DMS 273 (cell line): ENCODE data around the gene STAT6.
"Not testable (repeated sequence)": the region's sequence is repeated elsewhere in the genome, so short reads cannot be mapped to it uniquely, and the experiment has no call there.

Experiments used
- DNase-seq: peaks from one replicate; lab custom pipeline; 2025; ENCODE audit not compliant: unreplicated experiment; lab: John Stamatoyannopoulos, UW

Gene STAT6

DNA sequence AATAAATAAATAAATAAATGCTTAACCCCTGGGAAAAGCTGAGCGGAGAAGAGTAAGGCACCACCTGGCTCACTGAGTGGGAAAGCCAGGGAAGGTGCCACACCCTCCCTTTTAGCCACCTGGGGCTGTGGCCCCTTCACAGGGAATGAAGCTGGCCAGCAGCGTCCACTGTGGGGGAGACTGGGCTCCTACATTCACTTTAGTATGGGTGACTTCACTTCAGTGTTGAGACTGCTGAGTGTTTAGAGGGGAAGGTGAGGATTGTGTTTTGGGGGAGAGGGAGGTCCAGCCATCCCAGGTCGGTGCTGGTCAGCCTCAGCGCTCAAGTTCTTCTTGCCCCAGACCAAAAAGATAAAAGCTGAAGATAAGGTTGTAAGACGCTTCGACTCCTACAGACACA, 20.7 kb downstream of the STAT6 start:
- no peak for DNase-seq

DNA sequence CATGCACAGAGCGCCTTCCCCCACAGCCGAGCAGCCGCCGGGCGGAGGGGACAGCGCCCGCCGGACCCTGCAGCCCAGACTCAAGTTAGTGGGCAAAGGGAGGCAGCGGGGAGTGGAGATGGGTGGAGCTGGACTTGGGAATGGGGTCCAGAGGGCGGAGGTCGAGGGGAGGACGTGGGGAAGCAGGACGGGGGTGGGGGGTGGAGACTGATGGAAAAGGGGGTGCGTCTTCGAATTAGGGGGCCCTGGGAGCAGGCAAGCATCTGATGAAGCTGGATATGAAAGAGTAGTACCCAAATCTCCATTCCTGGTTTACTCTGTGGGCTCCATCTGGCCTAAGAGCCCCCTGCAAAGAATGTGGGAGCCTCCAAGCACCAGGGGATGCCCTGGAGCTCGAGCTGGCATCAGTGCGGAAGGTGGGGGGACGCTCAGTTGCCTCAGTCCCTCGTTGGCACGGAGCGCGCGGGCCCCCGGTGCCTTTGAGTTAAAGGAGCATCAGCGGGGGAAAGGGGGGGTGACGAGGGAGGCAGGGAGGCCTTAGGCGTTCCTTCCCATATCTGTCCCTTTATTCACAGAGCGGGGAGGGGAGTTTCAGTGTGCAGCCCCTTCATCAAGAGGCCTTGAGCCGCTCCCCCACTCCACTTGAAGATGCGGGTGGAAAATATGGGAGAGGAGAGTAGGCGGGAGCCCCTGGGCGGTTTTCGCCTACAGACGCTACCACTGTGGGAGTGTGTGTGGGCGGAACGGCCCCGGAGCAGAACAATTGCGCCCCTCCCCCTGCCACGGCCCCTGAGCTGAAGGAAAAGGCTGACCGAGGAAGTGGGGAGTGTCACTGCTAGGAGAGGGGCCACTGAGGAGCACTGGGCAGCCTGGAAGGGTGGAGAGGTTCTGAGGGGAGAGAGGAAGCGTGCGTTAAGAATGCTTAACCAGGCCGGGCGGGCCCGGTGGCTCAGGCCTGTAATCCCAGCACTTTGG, 21.6 kb downstream of the STAT6 start:
- DNase-seq = peak; percentile 40

DNA sequence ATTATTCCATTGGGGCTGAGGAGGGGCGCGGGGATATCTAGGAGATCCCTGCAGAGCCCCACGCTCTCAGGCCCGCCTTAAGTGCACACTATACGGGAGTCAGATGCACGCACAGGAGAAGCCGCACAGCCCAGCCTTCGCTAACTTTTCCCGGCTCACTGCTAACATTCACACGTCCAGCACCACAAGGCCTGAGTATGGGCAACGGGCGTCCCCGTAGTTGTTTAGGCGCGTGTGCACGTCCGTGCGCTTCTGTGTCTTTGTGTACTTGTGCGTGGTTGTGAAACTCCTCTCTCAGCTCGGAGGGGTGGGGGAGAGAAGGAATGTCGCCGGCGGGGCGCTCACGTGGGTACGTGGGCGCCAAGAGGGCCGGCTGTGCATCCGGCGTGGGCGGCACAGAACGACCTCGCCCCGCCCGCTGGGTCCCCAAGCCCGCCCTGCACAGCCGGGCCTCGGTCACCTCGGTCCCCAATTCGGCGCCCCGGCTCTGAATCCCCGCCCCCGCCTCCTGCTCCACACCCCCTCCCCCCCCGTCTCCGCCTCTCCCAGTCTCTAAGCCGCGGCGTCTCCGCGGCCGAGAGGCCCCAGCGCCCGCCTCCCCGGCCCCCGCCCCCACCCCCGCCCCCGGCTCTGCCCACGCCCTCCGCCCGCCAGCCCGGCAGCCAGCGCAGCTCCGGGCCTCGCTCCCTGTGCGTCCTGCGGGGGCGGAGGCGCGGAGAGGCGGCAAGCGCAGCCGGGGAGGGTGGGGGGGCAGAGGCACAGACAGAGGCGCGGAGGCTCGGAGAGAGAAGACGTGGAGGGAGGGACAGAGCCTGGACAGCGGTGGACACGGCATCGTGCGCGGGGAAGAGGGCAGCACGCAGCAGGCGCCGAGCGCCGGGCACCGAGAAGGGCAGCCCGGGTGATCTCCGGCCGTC, 22.6 kb downstream of the STAT6 start, which contains the start of gene NAB2:
NAB2 (plus strand) TSS at position 761 of the 917 bp plus-strand sequence. CDS start 158 bp downstream, outside the sequence.
- peak; percentile 94 for DNase-seq

DNA sequence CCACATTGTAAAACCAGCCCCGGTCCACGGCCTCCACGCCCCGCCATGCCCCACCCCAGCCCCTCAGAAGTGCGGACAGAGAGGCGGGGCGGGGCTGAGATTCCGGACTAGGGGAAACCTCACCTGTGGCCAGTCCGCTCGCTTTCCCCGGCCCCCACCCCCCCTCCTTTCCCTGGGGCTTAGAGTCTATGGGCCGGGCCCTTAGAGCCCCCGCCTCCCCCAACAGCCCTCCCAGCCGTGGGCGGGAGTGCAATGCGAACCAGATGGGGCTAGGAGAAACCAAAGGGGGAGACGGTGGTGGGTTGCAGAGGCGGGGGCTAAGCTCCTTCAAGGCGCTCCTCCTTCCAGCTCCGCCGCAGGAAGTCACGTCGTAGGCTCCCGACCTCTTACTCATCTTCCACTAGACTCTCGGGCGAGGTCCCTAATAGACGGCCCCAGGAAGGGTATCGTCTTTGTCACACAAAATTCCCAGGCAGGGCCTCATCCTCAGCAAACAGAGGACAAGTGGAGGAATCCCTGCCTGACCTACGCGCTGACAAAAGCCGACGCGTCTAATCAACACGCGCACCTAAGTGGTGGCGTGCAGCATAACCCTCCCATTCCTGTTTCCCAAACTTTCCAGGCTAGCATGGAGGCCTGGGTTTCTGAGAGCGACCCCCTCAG, 23.3 kb downstream of the STAT6 start:
- DNase-seq = peak; percentile 95

DNA sequence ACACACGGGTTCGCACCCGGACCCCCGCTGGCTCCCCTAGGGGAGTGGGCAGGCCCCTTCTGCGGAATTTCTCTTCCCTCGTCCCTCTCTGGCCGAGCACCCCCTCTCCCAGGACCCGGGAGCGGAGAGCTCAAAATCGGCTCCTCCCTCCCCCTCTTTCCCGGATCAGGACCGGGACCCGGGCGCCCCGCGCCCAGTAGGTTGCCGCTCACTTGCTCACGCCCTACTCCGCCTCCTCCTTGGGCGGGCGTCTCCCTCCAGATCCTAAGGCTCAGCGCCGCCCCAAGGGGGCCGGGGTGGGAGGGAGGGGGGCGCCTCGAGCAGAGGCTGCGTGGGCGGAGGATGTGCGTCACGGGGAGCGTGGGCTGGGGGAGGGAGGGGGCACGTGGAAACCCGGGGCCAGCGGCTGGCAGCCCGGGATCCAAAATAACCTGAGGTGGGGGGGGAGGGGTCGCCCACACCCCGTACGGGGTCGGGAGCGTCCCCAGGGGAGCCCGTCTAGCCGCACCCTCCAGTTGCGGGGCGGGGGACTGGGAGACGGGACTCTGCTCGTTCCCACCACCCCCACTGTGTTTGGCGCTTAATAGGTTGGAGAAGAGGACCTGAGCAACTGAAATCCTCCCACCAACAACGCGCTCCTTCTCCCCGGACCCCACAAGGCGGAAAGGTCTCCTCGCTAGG, 24.0 kb downstream of the STAT6 start:
- peak; percentile 91 for DNase-seq

DNA sequence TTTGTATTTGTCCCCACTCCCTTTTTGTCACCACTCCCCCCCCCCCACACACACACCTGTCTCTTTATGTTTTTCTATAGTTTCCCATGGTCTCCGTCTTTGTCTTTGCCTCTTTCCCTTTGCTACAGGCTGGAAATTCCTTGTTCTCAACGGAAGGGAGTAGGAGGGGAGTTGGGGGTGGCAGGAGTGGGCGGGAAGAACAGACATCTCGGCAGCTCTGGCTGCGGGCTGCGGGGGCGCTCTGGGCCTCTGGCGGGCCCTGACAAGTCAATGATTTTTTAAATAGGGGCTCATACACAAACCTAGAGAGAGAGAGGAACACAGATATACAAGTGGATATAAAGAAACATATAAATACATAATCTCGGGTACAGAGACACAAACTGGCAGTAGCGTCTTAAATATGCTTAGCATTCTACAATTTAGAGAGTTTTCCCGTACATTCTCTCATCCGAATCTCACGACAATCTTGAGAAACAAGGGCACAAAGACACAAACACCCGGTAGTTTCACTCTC, 24.6 kb downstream of the STAT6 start:
- peak; percentile 85 for DNase-seq

DNA sequence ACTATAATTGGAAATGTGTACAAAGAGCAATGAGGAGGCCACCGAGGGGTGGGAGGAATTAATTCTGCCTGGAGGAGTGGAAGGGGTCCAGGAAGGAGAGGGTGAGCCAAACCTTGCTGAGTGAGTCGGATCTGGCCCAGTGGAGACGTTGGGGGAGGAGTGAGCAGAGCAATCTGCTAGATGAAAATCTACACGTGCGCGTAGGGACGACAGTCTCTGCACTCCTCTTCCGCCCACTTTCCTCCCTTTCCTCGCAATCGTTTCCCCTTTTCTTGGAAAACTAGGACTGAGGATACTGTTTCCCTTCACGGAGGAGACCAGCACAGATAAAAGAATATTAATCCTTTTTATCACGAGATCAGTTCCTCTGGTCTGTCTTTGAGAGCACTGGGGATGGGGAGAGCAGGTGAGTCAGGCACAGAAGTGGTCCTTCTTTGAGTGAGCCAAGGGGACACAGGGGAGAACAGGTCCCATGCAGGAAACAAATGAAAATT, 25.1 kb downstream of the STAT6 start:
- DNase-seq = peak; percentile 69

DNA sequence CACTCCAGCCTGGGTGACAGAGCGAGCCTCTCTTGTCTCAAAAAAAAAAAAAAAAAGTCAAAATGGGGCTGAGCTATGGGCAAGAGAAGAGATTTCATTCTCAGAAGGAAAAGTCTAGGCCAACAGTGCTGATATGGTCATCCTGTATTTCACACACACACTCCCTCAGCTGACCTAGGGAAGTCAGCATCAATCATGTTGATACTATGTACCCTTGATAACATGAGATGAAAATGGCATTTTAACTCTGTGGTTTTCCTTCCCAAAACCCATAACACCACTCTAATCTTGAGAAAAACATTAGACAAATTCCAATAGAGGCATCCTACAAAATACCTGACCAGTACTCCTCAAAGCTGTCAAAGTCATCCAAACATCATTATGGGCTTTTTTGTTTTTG, 30.3 kb downstream of the STAT6 start:
- DNase-seq = no peak

DNA sequence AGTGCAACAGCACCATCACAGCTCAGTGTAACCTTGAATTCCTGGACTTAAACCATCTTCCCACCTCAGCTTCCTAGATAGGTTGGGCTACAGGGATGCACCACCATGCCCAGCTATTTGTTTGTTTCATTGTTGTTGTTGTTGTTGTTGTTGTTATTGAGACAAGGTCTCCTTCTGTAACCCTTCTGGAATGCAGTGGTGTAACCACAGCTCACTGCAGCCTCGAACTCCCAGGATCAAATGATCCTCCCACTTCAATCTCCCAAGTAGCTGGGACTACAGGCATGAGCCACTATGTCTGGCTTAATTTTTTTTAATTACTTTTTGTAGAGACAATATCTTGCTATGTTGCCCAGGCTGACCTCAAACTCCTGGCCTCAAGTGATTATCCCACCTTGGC, 31.3 kb downstream of the STAT6 start:
- no peak for DNase-seq

DNA sequence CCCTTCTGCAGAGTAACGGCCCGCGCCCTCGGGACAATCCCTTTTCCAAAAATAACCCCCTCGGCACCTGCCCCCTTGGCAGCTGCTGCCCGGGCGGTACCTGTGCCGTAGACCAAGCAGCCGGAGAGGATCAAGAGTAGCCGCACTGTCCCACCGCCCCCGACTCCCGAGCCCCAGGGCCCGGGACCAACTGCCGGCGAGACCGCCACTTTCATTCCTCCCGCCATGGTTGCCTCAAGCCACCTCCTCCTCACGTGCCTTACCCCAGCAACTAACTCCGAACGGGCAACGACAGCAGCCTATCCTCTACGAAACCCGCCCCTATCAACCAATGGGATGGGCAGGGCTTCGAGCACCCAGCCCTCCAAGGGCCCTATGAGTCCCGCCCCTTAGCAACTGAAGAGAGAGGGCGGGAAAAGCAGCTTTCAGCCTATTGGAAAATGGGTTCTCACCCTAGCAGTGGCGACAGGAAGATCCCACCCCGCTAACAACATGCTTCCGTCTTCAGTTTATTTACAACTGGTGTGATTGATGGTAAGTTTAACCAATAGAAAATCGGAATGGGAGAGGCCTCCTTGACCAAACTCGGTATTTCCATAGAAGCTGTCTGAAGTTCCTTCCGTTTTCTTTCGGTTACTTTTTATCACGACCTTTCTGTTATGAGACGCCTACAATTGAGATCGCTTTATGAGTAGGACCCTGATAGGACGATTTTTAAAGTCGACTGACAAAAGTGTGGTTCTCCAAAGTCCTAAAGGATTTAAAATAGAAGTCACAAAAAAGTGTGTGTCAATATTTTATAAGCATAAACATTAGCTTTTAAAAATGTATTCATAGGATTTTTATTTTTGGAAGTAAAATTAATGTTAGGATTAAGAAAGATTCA, 32.4 kb downstream of the STAT6 start, which contains the start of gene NEMP1:
NEMP1 (minus strand) TSS at position 273 of the 886 bp plus-strand sequence; CDS start at position 227, 46 bp downstream.
- DNase-seq = peak; percentile 99

DNA sequence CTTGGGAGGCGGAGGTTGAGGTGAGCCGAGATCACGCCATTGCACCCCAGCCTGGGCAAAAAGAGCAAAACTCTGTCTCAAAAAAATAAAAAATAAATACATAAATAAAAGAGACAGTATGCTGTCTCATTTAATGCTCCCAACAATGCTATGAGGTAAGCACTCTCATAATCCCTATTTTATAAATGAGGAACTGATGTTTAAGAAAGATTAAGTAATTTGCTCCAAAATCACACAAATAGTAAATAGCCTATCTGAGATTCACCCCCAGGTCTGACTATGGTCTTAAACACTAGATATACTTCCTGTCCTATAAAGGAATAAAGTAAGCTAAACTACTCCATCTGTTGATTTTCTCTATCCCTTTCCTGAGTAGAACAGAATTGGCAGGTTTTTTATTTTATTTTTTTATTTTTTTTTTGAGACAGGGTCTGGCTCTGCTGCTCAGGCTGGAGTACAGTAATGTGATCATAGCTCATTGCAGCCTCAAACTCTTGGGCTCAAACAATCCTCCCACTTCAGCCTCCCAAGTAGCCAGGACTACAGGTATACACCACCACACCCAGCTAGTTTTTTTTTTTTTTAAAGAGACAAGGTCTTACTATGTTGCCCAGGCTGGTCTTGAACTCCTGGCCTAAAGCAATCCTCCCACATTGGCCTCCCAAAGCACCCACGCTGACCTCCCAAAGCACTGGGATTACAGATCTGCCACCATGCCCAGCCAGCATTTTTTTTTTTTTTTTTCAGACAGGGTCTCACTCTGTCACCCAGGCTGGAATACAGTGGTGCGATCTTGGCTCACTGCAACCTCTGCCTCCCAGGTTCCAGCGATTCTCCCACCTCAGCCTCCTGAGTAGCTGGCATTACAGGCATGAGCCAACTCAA, 37.4 kb downstream of the STAT6 start:
- DNase-seq = not testable (repeated sequence)

DNA sequence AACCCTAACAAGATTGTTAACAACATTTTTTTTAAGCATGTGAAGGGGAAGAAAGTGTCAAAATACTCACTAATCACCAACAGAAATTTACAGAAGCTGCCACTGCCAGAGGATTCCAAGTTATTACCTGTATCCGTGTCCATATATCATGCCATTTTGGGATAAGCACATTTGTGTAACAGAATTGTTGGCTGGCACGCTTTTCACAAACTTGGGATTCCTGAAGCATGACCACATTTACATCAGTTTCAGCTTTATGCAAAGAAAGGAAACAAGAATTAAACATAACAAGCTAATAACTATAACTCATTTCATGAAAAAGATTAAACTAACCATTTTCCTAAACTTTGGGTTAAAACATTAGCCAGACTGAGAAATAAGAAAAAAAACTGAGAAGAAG, 38.5 kb downstream of the STAT6 start:
- DNase-seq = no peak

DNA sequence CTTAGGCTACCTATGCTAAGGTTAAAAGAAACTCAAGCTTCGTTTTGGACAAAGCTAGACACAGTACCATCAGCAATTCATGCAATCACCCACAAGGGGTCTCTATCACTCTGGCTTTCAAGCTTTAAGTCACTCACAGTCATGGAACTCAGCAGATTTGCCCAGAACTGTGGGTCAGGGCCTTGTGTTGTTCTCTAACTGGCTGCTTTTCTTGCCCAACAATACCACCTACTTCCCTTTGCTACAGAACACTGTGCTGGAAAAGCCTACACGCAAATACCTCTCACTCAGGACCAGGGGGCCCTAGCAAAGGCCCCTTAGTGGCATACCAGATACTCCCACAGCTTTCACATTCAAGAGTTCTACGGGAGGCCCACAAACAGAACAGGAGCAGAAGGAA, 41.6 kb downstream of the STAT6 start:
- peak; percentile 75 for DNase-seq

DNA sequence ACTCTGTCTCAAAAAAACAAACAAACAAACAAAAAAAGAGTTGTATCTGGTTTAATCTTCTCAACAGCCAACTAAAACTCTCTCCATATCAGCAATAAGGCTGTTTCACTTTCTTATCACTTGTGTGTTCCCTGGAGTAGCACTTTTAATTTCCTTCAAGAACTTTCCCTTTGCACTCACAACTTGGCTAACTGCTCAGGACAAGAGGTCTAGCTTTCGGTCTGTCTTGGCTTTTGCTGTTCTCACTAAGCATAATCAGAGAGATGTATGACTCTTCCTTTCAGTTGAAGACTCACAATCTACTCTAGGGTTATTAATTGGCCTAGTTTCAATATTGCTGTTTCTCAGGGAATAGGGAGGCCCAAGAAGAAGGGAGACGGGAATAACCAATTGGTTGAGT, 44.9 kb downstream of the STAT6 start:
- no peak for DNase-seq

DNA sequence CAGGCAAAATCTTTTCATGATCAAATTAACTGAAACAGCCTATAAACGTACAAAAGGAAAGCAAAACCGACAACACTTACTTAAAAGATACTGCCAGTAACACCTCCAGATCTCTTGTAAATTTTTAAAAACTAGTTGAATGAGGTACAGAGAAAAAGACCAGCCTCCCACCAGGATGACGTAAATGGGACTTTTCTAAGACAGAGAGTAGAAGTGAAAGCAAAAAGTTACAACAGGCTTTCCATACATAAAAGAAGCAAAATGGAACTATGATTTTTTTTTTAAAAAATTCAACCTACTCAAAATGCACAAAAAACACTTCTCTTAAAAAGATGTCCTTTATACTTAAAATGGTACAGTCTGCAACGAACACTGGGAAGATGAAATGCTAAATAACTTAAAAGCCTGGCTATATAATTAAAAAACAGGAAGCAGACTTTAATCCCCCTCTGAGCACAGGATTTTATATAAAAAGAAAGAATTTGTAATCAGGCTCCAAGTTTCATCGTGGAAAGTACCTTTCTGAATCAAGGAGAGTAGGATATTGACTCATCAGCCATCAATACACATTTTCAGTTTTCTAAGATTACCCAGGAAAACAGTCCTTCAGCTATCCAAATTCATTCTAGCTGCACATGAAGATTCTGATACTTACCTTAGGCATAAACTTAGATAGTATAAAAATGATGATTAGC, 47.0 kb downstream of the STAT6 start:
- no peak for DNase-seq

DNA sequence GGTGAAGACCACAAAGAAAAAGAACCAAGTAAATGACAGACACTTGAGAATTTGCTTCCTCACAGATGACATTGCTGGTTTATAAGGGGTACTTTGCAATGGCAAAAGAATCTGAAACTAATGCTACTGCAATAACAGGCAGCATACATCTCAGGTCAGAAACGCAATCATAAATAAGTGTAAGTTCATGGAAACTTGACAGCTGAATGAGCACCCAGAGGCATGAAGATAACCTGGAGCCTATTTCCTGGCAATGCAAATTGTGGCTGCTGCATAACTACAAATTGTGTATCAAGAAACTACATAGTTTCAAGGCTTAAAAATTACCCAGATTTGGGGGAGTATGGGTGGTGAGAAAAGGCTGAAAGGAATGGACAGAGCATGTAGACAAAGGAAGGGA, 52.7 kb downstream of the STAT6 start:
- DNase-seq = no peak

DNA sequence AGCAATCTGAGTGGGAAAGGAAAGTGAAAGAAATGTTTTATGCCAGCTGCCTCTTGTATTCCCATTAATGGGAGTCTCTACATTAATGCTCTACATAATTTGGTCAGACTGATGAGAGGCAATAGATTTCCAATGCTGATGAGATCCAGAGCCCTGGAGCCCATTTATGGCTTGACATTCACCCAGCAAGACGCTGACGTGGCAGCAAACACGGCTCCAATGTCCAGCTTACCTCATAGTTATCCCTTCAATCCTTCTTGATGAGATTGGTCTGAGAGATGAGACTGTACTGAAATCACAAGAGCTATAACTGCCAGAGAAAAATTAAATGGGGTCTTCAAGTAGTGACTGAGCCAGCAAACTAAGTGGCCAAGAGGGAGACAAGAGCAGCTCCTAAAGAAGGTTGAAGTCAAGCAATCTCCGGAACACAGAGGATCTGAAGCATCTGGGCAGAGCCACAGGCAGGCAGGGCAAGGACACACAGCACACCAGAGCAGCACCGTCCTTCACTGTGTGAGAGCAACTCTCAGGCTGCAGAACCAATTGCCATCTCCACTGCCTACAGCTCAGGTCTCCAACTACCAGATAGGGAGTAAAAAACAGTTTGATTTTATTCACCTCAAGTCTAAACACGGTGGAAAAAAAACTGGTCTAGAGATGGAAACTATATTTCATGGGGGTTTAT, 54.0 kb downstream of the STAT6 start:
- no peak for DNase-seq
